IMR-90 (cell line): ENCODE measurements around the gene CYP2B6. TPM values are rescaled to one million over a fixed set of nuclear protein-coding genes. Genes with fewer than 3 reads are reported as not detected.
"Not testable (repeated sequence)": the region's sequence is repeated elsewhere in the genome, so short reads cannot be mapped to it uniquely, and the experiment has no call there.

Experiments
- ATAC-seq: fragments of 200-7000 bp; cut with Tn5 transposase; 2 replicates; pipeline ENCODE4 v1.9.1; 2020; ENCODE audit warnings: low read depth, mild to moderate bottlenecking, moderate library complexity
- BruUV-seq: library from RNA; stranded (reverse); fragments of 400-500 nt; replicated peaks from 2 replicates; lab custom pipeline; 2021; lab: Mats Ljungman, UMichigan
- CTCF ChIA-PET: fragments of 300-600 bp; formaldehyde crosslinking; extraction: SDS; loops from one replicate; lab custom pipeline; 2021; ENCODE audit warnings: antibody characterized with exemption; lab: Yijun Ruan, JAX
- POLR2A ChIA-PET: fragments of 300-600 bp; sonication (Branson Sonifier 250); formaldehyde crosslinking; loops from one replicate; lab custom pipeline; 2022; ENCODE audit warnings: antibody characterized with exemption; ENCODE audit not compliant: unreplicated experiment; lab: Charles Lee
- DNase-seq: peaks from one replicate; pipeline ENCODE4 v3.0.0; 2013
- H2AFZ ChIP-seq: replicated peaks from 2 replicates; pipeline ENCODE3; 2013; ENCODE audit warnings: low read length, mild to moderate bottlenecking; ENCODE audit not compliant: poor library complexity
- H2AK5ac ChIP-seq: 2 replicates; pipeline ENCODE4 v1.6.1; 2013; ENCODE audit warnings: low read depth, low read length, inconsistent platforms
- H2AK9ac ChIP-seq: replicated peaks from 2 replicates; pipeline ENCODE3; 2013; ENCODE audit warnings: mild to moderate bottlenecking, low read depth, low read length, moderate library complexity; ENCODE audit not compliant: poor library complexity
- H2BK120ac ChIP-seq: 2 replicates; pipeline ENCODE4 v1.6.1; 2013; ENCODE audit warnings: low read depth, low read length, inconsistent platforms
- H2BK15ac ChIP-seq: 3 replicates; pipeline ENCODE4 v1.6.1; 2013; ENCODE audit warnings: low read depth, low read length, inconsistent platforms
- H2BK20ac ChIP-seq: 2 replicates; pipeline ENCODE4 v1.6.1; 2013; ENCODE audit warnings: low read depth, mild to moderate bottlenecking, inconsistent platforms, low read length, moderate library complexity
- H2BK5ac ChIP-seq: 2 replicates; pipeline ENCODE4 v1.6.1; 2013; ENCODE audit warnings: mild to moderate bottlenecking, low read depth, low read length, inconsistent platforms; ENCODE audit not compliant: poor library complexity, severe bottlenecking
- H3K14ac ChIP-seq: replicated peaks from 2 replicates; pipeline ENCODE4 v1.6.1; 2013; ENCODE audit warnings: low read depth, low read length, inconsistent platforms
- H3K18ac ChIP-seq: 2 replicates; pipeline ENCODE4 v1.6.1; 2013; ENCODE audit warnings: low read depth, low read length, control low read depth
- H3K23ac ChIP-seq: 2 replicates; pipeline ENCODE4 v1.6.1; 2013; ENCODE audit warnings: low read depth, low read length, inconsistent platforms
- H3K27ac ChIP-seq: 2 replicates; pipeline ENCODE4 v1.5.1; 2013; ENCODE audit warnings: mild to moderate bottlenecking, control low read depth, low read length; ENCODE audit not compliant: insufficient read depth
- H3K27me3 ChIP-seq: 2 replicates; pipeline ENCODE4 v1.6.1; 2013; ENCODE audit warnings: low read length; ENCODE audit not compliant: control insufficient read depth, insufficient read depth
- H3K36me3 ChIP-seq: 2 replicates; pipeline ENCODE4 v1.6.1; 2013; ENCODE audit warnings: low read length, mixed read lengths; ENCODE audit not compliant: control insufficient read depth, insufficient read depth
- H3K4ac ChIP-seq: 2 replicates; pipeline ENCODE4 v1.6.1; 2013; ENCODE audit warnings: low read depth, low read length, inconsistent platforms
- H3K4me1 ChIP-seq: 2 replicates; pipeline ENCODE4 v1.6.1; 2013; ENCODE audit warnings: low read length, mixed read lengths; ENCODE audit not compliant: control insufficient read depth, insufficient read depth
- H3K4me2 ChIP-seq: 2 replicates; pipeline ENCODE4 v1.6.1; 2013; ENCODE audit warnings: low read depth, mild to moderate bottlenecking, control low read depth, low read length, moderate library complexity
- H3K4me3 ChIP-seq: 2 replicates; pipeline ENCODE4 v1.5.1; 2013; ENCODE audit warnings: low read depth, mild to moderate bottlenecking, control low read depth, low read length, moderate library complexity; ENCODE audit not compliant: insufficient read depth
- H3K56ac ChIP-seq: 2 replicates; pipeline ENCODE4 v1.6.1; 2013; ENCODE audit warnings: low read length, inconsistent platforms; ENCODE audit not compliant: insufficient read depth; ENCODE audit errors: extremely low read depth
- H3K79me1 ChIP-seq, 2 experiments: 2 replicates each; pipeline ENCODE4 v1.6.1; 2013; ENCODE audit warnings: low read length in 2 of 2, inconsistent platforms in 1 of 2, low read depth in 1 of 2
- H3K9ac ChIP-seq: 2 replicates; pipeline ENCODE4 v1.6.1; 2013; ENCODE audit warnings: low read depth, low read length, control low read depth
- H3K9me1 ChIP-seq: 2 replicates; pipeline ENCODE4 v1.6.1; 2013; ENCODE audit warnings: low read length, inconsistent platforms; ENCODE audit not compliant: insufficient read depth
- H3K9me3 ChIP-seq: 2 replicates; pipeline ENCODE4 v1.6.1; 2013; ENCODE audit warnings: low read length; ENCODE audit not compliant: control insufficient read depth, insufficient read depth
- H4K20me1 ChIP-seq: 2 replicates; pipeline ENCODE4 v1.6.1; 2013; ENCODE audit warnings: low read length, inconsistent platforms; ENCODE audit not compliant: insufficient read depth
- H4K5ac ChIP-seq: 2 replicates; pipeline ENCODE4 v1.6.1; 2013; ENCODE audit warnings: mild to moderate bottlenecking, low read depth, low read length, control low read depth
- H4K8ac ChIP-seq, 2 experiments: 2 replicates each; pipeline ENCODE4 v1.6.1; 2013; ENCODE audit warnings: low read depth in 2 of 2, low read length in 2 of 2, control low read depth in 1 of 2, inconsistent platforms in 1 of 2
- H4K91ac ChIP-seq: 2 replicates; pipeline ENCODE4 v1.6.1; 2013; ENCODE audit warnings: low read depth, low read length, inconsistent platforms; ENCODE audit not compliant: insufficient read depth
- WGBS, 2 experiments: methylation state at CpG; one replicate each; pipeline versions ENCODE4 v1.1.5 to v1.1.7; 2013; ENCODE audit warnings: missing lambda C conversion rate in 2 of 2; ENCODE audit not compliant: insufficient read length in 1 of 2; ENCODE audit errors: extremely low coverage in 2 of 2; 5-methylcytosine and 5-hydroxymethylcytosine counted together
- dilution Hi-C: fragments of 300-500 bp; cut with HindIII; formaldehyde crosslinking; loops from one replicate; pipeline ENCODE4 v1.14.3; 2018; ENCODE audit warnings: low sequenced_read_pairs; ENCODE audit not compliant: unreplicated experiment
- in situ Hi-C: fragments of 300-500 bp; cut with MboI; formaldehyde crosslinking; loops from 3 replicates; pipeline ENCODE4 v1.14.3; 2019; ENCODE audit warnings: low sequenced_read_pairs, inconsistent platforms, mixed read lengths
- intact Hi-C: fragments of 100-400 bp; cut with micrococcal nuclease; formaldehyde crosslinking; loops from 2 replicates; pipeline ENCODE4 v1.10.0; 2022
- polyA plus RNA-seq, 3 experiments: library from polyadenylated mRNA; depleted of rRNA; stranded (reverse); fragments of >200 nt; gene quantifications; 2 replicates each; pipeline ENCODE4 v1.2.3, GENCODE V29; 2012; ENCODE audit warnings: low replicate concordance in 1 of 3
- total RNA-seq: library from RNA; depleted of rRNA; stranded (reverse); fragments of >200 nt; gene quantifications from 2 replicates; pipeline ENCODE4 v1.2.3, GENCODE V29; 2012

CYP2B6 gene
- total and polyA plus RNA-seq, 2 of the 4 experiments (the other 2 are of a cell fraction): not detected

DNA sequence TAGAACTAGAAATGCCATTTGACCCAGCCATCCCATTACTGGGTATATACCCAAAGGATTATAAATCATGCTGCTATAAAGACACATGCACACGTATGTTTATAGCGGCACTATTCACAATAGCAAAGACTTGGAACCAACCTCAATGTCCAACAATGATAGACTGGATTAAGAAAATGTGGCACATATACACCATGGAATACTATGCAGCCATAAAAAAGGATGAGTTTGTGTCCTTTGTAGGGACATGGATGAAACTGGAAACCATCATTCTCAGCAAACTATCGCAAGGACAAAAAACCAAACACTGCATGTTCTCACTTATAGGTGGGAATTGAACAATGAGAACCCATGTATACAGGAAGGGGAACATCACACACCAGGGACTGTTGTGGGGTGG is 23.0 kb upstream of the CYP2B6 start:
- intact Hi-C loops: not testable (repeated sequence)

DNA sequence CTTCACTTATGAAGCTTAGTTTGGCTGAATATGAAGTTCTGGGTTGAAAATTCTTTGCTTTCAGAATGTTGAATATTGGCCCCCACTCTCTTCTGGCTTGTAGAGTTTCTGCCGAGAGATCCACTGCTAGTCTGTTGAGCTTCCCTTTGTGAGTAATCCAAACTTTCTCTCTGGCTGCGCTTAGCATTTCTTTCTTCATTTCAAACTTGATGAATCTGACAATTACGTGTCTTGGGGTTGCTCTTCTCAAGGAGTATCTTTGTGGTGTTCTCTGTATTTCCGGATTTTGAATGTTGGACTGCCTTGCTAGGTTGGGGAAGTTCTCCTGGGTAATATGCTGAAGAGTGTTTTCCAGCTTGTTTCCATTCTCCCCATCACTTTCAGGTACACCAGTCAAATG is 21.4 kb upstream of the CYP2B6 start:
- DNase-seq, H3K27me3 ChIP-seq, H3K79me1 ChIP-seq, BruUV-seq, H3K14ac ChIP-seq, H3K4me3 ChIP-seq, H2BK15ac ChIP-seq, H3K9ac ChIP-seq, H3K36me3 ChIP-seq, H4K8ac ChIP-seq, POLR2A ChIA-PET, H4K20me1 ChIP-seq, H2BK20ac ChIP-seq, H3K23ac ChIP-seq, H3K27ac ChIP-seq, H3K4ac ChIP-seq, H3K56ac ChIP-seq, H3K4me2 ChIP-seq, H2BK5ac ChIP-seq, H3K18ac ChIP-seq, H2AK5ac ChIP-seq, dilution Hi-C loops, H2BK120ac ChIP-seq, ATAC-seq, in situ Hi-C loops, H3K4me1 ChIP-seq, H4K5ac ChIP-seq, H2AFZ ChIP-seq, H4K91ac ChIP-seq, CTCF ChIA-PET, H3K9me3 ChIP-seq, H2AK9ac ChIP-seq, H3K9me1 ChIP-seq: not testable (repeated sequence)
- WGBS, 2 experiments: no CpG with 5 or more reads among the region's 4 CpGs
- intact Hi-C loops: loop anchor here (5.0 kb wide), 1 partner anchor 307 kb away; no protein-coding TSS in a partner anchor

More for the DNA sequence above, 23.0 kb upstream of the CYP2B6 start:
- H3K27ac ChIP-seq, H2BK15ac ChIP-seq, dilution Hi-C loops, H3K27me3 ChIP-seq, H2BK5ac ChIP-seq, H3K9me1 ChIP-seq, H2AK5ac ChIP-seq, H3K4me1 ChIP-seq, H3K18ac ChIP-seq, H3K14ac ChIP-seq, H2BK120ac ChIP-seq, H4K91ac ChIP-seq, H2AK9ac ChIP-seq, ATAC-seq, H3K4ac ChIP-seq, H3K36me3 ChIP-seq, H2BK20ac ChIP-seq, in situ Hi-C loops, H3K4me2 ChIP-seq, H4K20me1 ChIP-seq, H4K8ac ChIP-seq, H4K5ac ChIP-seq, POLR2A ChIA-PET, H3K9ac ChIP-seq, H3K4me3 ChIP-seq, DNase-seq, H3K9me3 ChIP-seq, H3K79me1 ChIP-seq, BruUV-seq, H2AFZ ChIP-seq, CTCF ChIA-PET, H3K23ac ChIP-seq, H3K56ac ChIP-seq: not testable (repeated sequence)
- WGBS, 2 experiments: no CpG with 5 or more reads among the region's 3 CpGs
